ENCODE measurements around the gene KCTD14. TPM values are rescaled to one million over a fixed set of nuclear protein-coding genes. Genes with fewer than 3 reads are reported as not detected.

The KCTD14 gene
- total RNA-seq, 6 experiments from 2014 or later = 0.17 to 1.5 (median 0.64) TPM

DNA sequence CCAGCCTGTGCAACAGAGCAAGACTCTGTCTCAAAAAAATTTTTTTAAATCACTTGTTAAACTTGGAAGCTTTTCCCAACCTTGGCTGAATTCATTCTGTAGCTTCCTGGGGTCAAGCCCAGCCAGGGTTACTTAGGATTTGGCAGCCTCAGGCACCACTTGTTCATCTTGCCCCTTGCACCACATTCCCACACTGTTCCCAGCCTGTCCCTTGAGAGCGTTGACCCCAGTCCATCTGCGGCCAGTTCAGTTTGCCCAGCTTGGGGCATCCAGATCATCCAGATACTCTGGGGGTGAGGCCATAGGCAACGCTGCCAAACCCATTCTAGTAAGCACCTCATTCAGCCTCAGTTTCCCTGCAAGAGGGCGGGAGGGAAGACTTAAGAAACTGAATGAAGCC is 31.9 kb upstream of the KCTD14 start:
- Mint-ChIP-seq H3K4me1 (ENCODE audit: low read depth) (peaks cover 13% of the 10 kb centered on the region), H3K27me3 (ENCODE audit: insufficient read depth) (no peaks in the 10 kb centered on the region; the same call in none of the 2 replicates), H3K36me3 (ENCODE audit: low read depth) (no peaks in the 10 kb centered on the region), H3K9me3 (no peaks in the 10 kb centered on the region), H3K4me3 (no peak overlapping the region), H3K27ac (no peak overlapping the region)
- no peak for TF ChIP-seq CTCF (IDR thresholded peaks at IDR 0.05)
- DNase-seq = no peak

DNA sequence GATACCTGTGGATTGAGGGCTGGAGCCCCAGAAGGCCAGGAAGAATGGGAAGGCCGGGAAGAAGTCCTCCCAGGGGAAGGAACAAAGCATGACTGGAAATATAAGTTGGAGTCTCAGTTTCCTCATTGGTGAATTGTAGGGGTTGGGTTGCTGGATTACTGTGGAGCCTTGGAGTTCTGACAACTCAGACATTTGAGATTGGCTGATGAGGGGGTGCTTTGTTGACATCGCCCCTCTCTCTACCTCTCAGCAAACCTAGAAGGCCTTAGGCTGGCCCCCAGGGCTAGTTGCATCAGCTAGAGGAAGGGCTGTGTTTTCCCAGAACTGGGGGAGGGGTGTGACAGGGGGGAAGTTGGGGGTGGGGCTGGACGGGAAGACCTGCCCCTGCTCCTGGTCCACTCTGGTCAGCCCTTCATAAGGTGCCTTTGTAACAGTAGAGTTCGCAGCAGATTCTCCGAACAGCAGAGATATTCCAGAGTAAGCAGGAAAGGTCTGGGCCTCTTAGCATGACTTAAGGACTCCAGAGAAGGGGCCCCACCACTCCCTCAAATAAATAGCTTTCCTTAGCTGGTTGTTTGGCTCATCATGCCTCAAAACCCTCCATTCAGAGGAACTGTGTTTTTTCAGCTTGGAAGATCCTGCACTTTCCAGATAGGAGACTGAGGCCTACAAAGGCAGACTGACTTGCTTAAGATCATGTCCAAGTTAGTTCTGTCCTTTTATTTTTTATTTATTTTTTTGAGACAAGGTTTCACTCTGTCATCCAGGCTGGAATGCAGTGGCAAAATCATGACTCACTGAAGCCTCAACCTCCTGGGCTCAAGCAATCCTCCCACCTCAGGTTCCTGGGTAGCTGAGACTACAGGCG is 28.1 kb upstream of the KCTD14 start:
- H3K36me3 Mint-ChIP-seq (ENCODE audit: low read depth) = no peaks in the 10 kb centered on the region
- DNase-seq = peak; percentile 74
- H3K9me3 Mint-ChIP-seq = no peaks in the 10 kb centered on the region
- no peaks in the 10 kb centered on the region; the same call in none of the 2 replicates for H3K27me3 Mint-ChIP-seq (ENCODE audit: insufficient read depth)
- no peak for TF ChIP-seq CTCF (IDR thresholded peaks at IDR 0.05)
- no peak overlapping the region for H3K4me3 Mint-ChIP-seq
- peaks cover 19% of the 10 kb centered on the region for H3K4me1 Mint-ChIP-seq (ENCODE audit: low read depth)
- peak overlapping the region; percentile 91 for H3K27ac Mint-ChIP-seq

DNA sequence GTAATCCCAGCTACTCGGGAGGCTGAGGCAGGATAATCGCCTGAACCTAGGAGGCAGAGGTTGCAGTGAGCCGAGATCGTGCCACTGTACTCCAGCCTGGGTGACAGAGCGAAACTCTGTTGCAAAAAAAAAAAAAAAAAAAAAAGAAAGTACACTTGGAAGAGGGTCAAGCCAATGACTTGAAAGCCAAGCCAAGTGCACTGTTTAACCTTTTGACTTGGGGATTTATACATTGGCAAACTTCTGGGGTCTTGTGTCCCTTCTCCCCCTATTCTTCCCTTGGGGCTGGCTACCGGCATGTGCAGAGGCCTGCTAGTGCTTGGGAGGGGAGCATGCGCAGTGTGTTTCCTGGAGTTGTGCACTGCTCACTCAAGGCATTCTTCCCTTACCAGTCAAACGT is 26.3 kb upstream of the KCTD14 start:
- no peaks in the 10 kb centered on the region for H3K9me3 Mint-ChIP-seq

DNA sequence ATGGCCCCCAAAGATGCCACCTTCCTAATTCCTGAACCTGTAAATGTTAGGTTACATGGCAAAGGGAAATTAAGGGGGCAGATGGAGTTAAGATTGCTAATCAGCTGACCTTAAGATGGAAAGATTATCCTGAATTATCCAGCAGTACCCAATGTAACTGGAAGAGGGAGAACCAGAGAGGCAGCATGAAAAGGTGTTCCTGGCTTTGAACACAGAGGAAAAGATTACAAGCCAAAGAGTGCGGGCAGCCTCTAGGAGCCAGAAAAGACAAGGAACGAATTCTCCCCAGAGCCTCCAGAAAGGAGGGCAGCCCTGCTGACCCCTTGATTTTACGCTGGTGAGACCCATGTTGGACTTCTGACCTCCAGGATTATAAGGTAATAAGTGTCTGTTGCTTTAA is 25.5 kb upstream of the KCTD14 start:
- H3K36me3 Mint-ChIP-seq (ENCODE audit: low read depth) = no peaks in the 10 kb centered on the region
- no peak for DNase-seq
- peaks cover 35% of the 10 kb centered on the region for H3K4me1 Mint-ChIP-seq (ENCODE audit: low read depth)
- no peak overlapping the region for H3K4me3 Mint-ChIP-seq
- H3K9me3 Mint-ChIP-seq = no peaks in the 10 kb centered on the region
- no peaks in the 10 kb centered on the region; the same call in 1 of the 2 replicates for H3K27me3 Mint-ChIP-seq (ENCODE audit: insufficient read depth)
- TF ChIP-seq CTCF (IDR thresholded peaks at IDR 0.05) = peak; percentile 31; the same call in 1 of the 2 replicates
- H3K27ac Mint-ChIP-seq = no peak overlapping the region

More for the DNA sequence above, 26.3 kb upstream of the KCTD14 start:
- no peak overlapping the region for H3K27ac Mint-ChIP-seq
- no peak for DNase-seq
- H3K4me3 Mint-ChIP-seq = no peak overlapping the region
- no peak for TF ChIP-seq CTCF (IDR thresholded peaks at IDR 0.05)
- H3K4me1 Mint-ChIP-seq (ENCODE audit: low read depth) = peaks cover 35% of the 10 kb centered on the region
- H3K27me3 Mint-ChIP-seq (ENCODE audit: insufficient read depth) = no peaks in the 10 kb centered on the region; the same call in none of the 2 replicates
- no peaks in the 10 kb centered on the region for H3K36me3 Mint-ChIP-seq (ENCODE audit: low read depth)

DNA sequence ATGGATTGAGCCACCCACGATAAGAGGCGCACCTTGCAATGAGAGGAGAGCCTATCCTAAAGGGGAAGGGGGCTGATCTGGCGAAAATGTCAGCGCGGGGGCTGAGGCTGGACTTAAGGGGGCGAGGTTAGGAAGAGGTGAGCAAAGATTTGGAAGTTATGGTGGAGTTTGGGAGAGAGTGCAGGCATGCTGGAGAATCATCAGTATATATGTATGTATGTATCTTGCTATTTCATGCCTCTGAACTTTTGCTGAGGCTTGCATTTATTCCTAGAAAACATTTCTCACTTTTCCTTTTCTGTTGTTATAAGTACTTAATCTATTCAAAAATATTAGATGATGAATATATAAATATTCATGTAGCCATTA is 23.4 kb upstream of the KCTD14 start:
- Mint-ChIP-seq H3K4me1 (ENCODE audit: low read depth) (peaks cover 37% of the 10 kb centered on the region), H3K27ac (peak overlapping the region; percentile 72; the same call in 1 of the 2 replicates), H3K27me3 (ENCODE audit: insufficient read depth) (no peaks in the 10 kb centered on the region; the same call in 1 of the 2 replicates), H3K4me3 (peak overlapping the region; percentile 91; the same call in 1 of the 2 replicates), H3K9me3 (no peaks in the 10 kb centered on the region), H3K36me3 (ENCODE audit: low read depth) (no peaks in the 10 kb centered on the region)
- TF ChIP-seq CTCF (IDR thresholded peaks at IDR 0.05) = no peak; the same call in none of the 2 replicates
- DNase-seq = no peak
